H4 (cell line): ENCODE measurements around the gene ZKSCAN4. TPM values are rescaled to one million over a fixed set of nuclear protein-coding genes. Genes with fewer than 3 reads are reported as not detected.

Experiments
- DNase-seq: peaks from one replicate; pipeline ENCODE4 v3.0.0-alpha.2; 2015; ENCODE audit warnings: low spot score
- total RNA-seq: library from RNA; depleted of rRNA; stranded (reverse); fragments of >200 nt; shearing (Covaris generic); gene quantifications from 2 replicates; pipeline ENCODE4 v1.2.3, GENCODE V29; 2014; rRNA removed

The ZKSCAN4 gene
- 3.1 and 3.8 TPM in 2 replicates for total RNA-seq

- peak; percentile 60 for DNase-seq
Measured at GRCh38 chr6:28252009-28252975, at the start of gene ZKSCAN4. Gene ZKSCAN4, minus strand, starts transcription at chr6:28252269. Its CDS starts 289 bp downstream, at chr6:28251980.

- no peak for DNase-seq
Measured at GRCh38 chr6:28296520-28297060, 44.5 kb upstream of the ZKSCAN4 start.

GRCh38 chr6:28295326-28295725, 43.3 kb upstream of the ZKSCAN4 start:
- no peak for DNase-seq

- DNase-seq: no peak
Measured at GRCh38 chr6:28291573-28291972, 39.5 kb upstream of the ZKSCAN4 start.

GRCh38 chr6:28282926-28283325, 30.9 kb upstream of the ZKSCAN4 start:
- no peak for DNase-seq

- peak; percentile 46 for DNase-seq
Measured at GRCh38 chr6:28281288-28282064, 29.4 kb upstream of the ZKSCAN4 start, which contains the start of gene PGBD1. Gene PGBD1, plus strand, starts transcription at chr6:28281572. Its CDS starts 2,242 bp downstream, at chr6:28283814.

GRCh38 chr6:28280595-28281287, 28.7 kb upstream of the ZKSCAN4 start:
- no peak for DNase-seq

- no peak for DNase-seq
Measured at GRCh38 chr6:28277746-28278145, 25.7 kb upstream of the ZKSCAN4 start.

- no peak for DNase-seq
Measured at GRCh38 chr6:28274888-28275287, 22.8 kb upstream of the ZKSCAN4 start.

GRCh38 chr6:28269492-28269891, 17.4 kb upstream of the ZKSCAN4 start:
- peak; percentile 55 for DNase-seq

- DNase-seq: no peak
Measured at GRCh38 chr6:28267695-28268059, 15.6 kb upstream of the ZKSCAN4 start.

- peak; percentile 83 for DNase-seq
Measured at GRCh38 chr6:28266962-28267694, 15.1 kb upstream of the ZKSCAN4 start, which contains the start of gene ZSCAN26. Gene ZSCAN26, plus strand, starts transcription at chr6:28267143. Its CDS starts 4,777 bp downstream, at chr6:28271920.

GRCh38 chr6:28266563-28266961, 14.5 kb upstream of the ZKSCAN4 start:
- DNase-seq: no peak

- no peak for DNase-seq
Measured at GRCh38 chr6:28264834-28265401, 12.8 kb upstream of the ZKSCAN4 start.

- DNase-seq: no peak
Measured at GRCh38 chr6:28263922-28264321, 11.9 kb upstream of the ZKSCAN4 start.

GRCh38 chr6:28258877-28259777, 7.1 kb upstream of the ZKSCAN4 start, which contains the start of gene NKAPL:
Gene NKAPL, plus strand, starts transcription at chr6:28259297. Its CDS starts 75 bp downstream, at chr6:28259372.
- no peak for DNase-seq

GRCh38 chr6:28257042-28257441, 5.0 kb upstream of the ZKSCAN4 start:
- no peak for DNase-seq

- DNase-seq: no peak
Measured at GRCh38 chr6:28254121-28254519, 2.1 kb upstream of the ZKSCAN4 start.

GRCh38 chr6:28251661-28252008, 434 bp downstream of the ZKSCAN4 start:
- DNase-seq: no peak
